MM.1S (cell line): ENCODE measurements around the gene FLRT2.

Experiments
- DNase-seq: peaks from one replicate; pipeline ENCODE4 v3.0.0-alpha.2; 2015
- H2AFZ ChIP-seq: fragments of 300-600 bp; sonication (generic); 2 replicates; pipeline ENCODE4 v1.6.0; 2016; ENCODE audit warnings: antibody characterized with exemption, low read length
- H3F3A ChIP-seq: fragments of 300-600 bp; sonication (generic); 2 replicates; pipeline ENCODE4 v1.6.1; 2016; ENCODE audit warnings: mild to moderate bottlenecking, antibody characterized with exemption, low read length, moderate library complexity, mixed read lengths; ENCODE audit not compliant: insufficient read depth
- H3K27ac ChIP-seq: fragments of 300-600 bp; sonication (generic); 2 replicates; pipeline ENCODE4 v1.5.1; 2016; ENCODE audit warnings: mild to moderate bottlenecking, low read length
- H3K27me3 ChIP-seq: fragments of 300-600 bp; sonication (generic); replicated peaks from 2 replicates; pipeline ENCODE4 v1.6.0; 2016; ENCODE audit warnings: low read length; ENCODE audit not compliant: insufficient read depth
- H3K36me3 ChIP-seq: fragments of 300-600 bp; sonication (generic); replicated peaks from 2 replicates; pipeline ENCODE4 v1.6.1; 2016; ENCODE audit warnings: mild to moderate bottlenecking, low read length, mixed read lengths; ENCODE audit not compliant: insufficient read depth
- H3K4me1 ChIP-seq: fragments of 300-600 bp; sonication (generic); 2 replicates; pipeline ENCODE4 v1.6.1; 2016; ENCODE audit warnings: low read length, mixed read lengths
- H3K4me2 ChIP-seq: fragments of 300-600 bp; sonication (generic); 2 replicates; pipeline ENCODE4 v1.6.0; 2016; ENCODE audit warnings: low read depth, low read length
- H3K4me3 ChIP-seq: fragments of 300-600 bp; sonication (generic); 2 replicates; pipeline ENCODE4 v1.5.1; 2016; ENCODE audit warnings: low read length, mixed read lengths
- H3K79me2 ChIP-seq: fragments of 300-600 bp; sonication (generic); 2 replicates; pipeline ENCODE4 v1.6.1; 2016; ENCODE audit warnings: mixed run types, low read length, mixed read lengths
- H3K9ac ChIP-seq: fragments of 300-600 bp; sonication (generic); 2 replicates; pipeline ENCODE4 v1.6.1; 2016; ENCODE audit warnings: low read length, mixed read lengths
- H3K9me2 ChIP-seq: fragments of 300-600 bp; sonication (generic); replicated peaks from 2 replicates; pipeline ENCODE4 v1.6.1; 2016; ENCODE audit warnings: mild to moderate bottlenecking, low read length, mixed read lengths; ENCODE audit not compliant: insufficient read depth
- H3K9me3 ChIP-seq: fragments of 300-600 bp; sonication (generic); replicated peaks from 2 replicates; pipeline ENCODE4 v1.6.1; 2016; ENCODE audit warnings: mild to moderate bottlenecking, low read length, mixed read lengths; ENCODE audit not compliant: insufficient read depth
- H4K20me1 ChIP-seq: fragments of 300-600 bp; sonication (generic); 2 replicates; pipeline ENCODE4 v1.6.1; 2016; ENCODE audit warnings: mild to moderate bottlenecking, low read length, moderate library complexity, mixed read lengths; ENCODE audit not compliant: insufficient read depth
- CTCF ChIP-seq: fragments of 300-600 bp; sonication (generic); IDR thresholded peaks from 2 replicates; pipeline ENCODE4 v1.5.1; 2016; ENCODE audit warnings: antibody characterized with exemption, low read length, mixed read lengths
- EZH2 ChIP-seq: fragments of 300-600 bp; sonication (generic); optimal IDR thresholded peaks from 2 replicates; pipeline ENCODE3; 2017; ENCODE audit warnings: low read depth, mild to moderate bottlenecking, antibody characterized with exemption, low read length, mixed read lengths
- EZH2phosphoT487 ChIP-seq: fragments of 300-600 bp; sonication (generic); IDR thresholded peaks from 2 replicates; pipeline ENCODE4 v1.6.1; 2018; ENCODE audit warnings: antibody characterized with exemption, low read length

Gene FLRT2

GRCh38 chr14:85514487-85514886, 15.5 kb upstream of the FLRT2 start:
- TF ChIP-seq EZH2phosphoT487 (no peak), EZH2 (no peak), CTCF (no peak)
- H3K4me2 ChIP-seq = no peak overlapping the region
- no peaks in the 10 kb centered on the region for H3K9me3 ChIP-seq
- no peak overlapping the region for H3K9ac ChIP-seq
- H3K79me2 ChIP-seq = no peaks in the 10 kb centered on the region
- H3K36me3 ChIP-seq = no peaks in the 10 kb centered on the region
- no peaks in the 10 kb centered on the region for H3F3A ChIP-seq
- no peak overlapping the region for H3K4me3 ChIP-seq
- no peaks in the 10 kb centered on the region for H4K20me1 ChIP-seq
- H3K4me1 ChIP-seq = no peaks in the 10 kb centered on the region
- no peak overlapping the region for H2AFZ ChIP-seq
- DNase-seq = no peak
- no peak overlapping the region for H3K27ac ChIP-seq
- no peaks in the 10 kb centered on the region for H3K27me3 ChIP-seq
- H3K9me2 ChIP-seq = no peaks in the 10 kb centered on the region

- TF ChIP-seq EZH2phosphoT487 (no peak), EZH2 (no peak), CTCF (no peak)
- no peak overlapping the region for H3K9ac ChIP-seq
- DNase-seq = no peak
- H3K36me3 ChIP-seq = no peaks in the 10 kb centered on the region
- no peak overlapping the region for H3K4me3 ChIP-seq
- H3K4me1 ChIP-seq = no peaks in the 10 kb centered on the region
- H3K27me3 ChIP-seq = no peaks in the 10 kb centered on the region
- no peak overlapping the region for H2AFZ ChIP-seq
- no peaks in the 10 kb centered on the region for H3F3A ChIP-seq
- H3K9me3 ChIP-seq = no peaks in the 10 kb centered on the region
- no peak overlapping the region for H3K4me2 ChIP-seq
- H4K20me1 ChIP-seq = no peaks in the 10 kb centered on the region
- no peak overlapping the region for H3K27ac ChIP-seq
- no peaks in the 10 kb centered on the region for H3K9me2 ChIP-seq
- no peaks in the 10 kb centered on the region for H3K79me2 ChIP-seq
These were observed 13.5 kb upstream of the FLRT2 start for GRCh38 chr14:85516239-85517113.

- Histone ChIP-seq H3K36me3 (no peaks in the 10 kb centered on the region), H3K79me2 (no peaks in the 10 kb centered on the region), H2AFZ (no peak overlapping the region), H3K9me2 (no peaks in the 10 kb centered on the region), H3K4me3 (no peak overlapping the region), H3K4me2 (no peak overlapping the region), H3K27me3 (no peaks in the 10 kb centered on the region), H4K20me1 (no peaks in the 10 kb centered on the region), H3K9me3 (no peaks in the 10 kb centered on the region), H3K27ac (no peak overlapping the region), H3F3A (no peaks in the 10 kb centered on the region), H3K4me1 (no peaks in the 10 kb centered on the region), H3K9ac (no peak overlapping the region)
- TF ChIP-seq CTCF (no peak), EZH2 (no peak), EZH2phosphoT487 (no peak)
- no peak for DNase-seq
These were observed 12.7 kb upstream of the FLRT2 start for GRCh38 chr14:85517114-85517688.
